HG02642 (cell line): ENCODE measurements around the gene FSCN2.

Experiments used
- ATAC-seq: cut with Tn5 transposase; IDR thresholded peaks from one replicate; pipeline ENCODE4 v1.9.1; 2021; ENCODE audit warnings: mild to moderate bottlenecking; ENCODE audit not compliant: unreplicated experiment, poor library complexity

Gene FSCN2

DNA sequence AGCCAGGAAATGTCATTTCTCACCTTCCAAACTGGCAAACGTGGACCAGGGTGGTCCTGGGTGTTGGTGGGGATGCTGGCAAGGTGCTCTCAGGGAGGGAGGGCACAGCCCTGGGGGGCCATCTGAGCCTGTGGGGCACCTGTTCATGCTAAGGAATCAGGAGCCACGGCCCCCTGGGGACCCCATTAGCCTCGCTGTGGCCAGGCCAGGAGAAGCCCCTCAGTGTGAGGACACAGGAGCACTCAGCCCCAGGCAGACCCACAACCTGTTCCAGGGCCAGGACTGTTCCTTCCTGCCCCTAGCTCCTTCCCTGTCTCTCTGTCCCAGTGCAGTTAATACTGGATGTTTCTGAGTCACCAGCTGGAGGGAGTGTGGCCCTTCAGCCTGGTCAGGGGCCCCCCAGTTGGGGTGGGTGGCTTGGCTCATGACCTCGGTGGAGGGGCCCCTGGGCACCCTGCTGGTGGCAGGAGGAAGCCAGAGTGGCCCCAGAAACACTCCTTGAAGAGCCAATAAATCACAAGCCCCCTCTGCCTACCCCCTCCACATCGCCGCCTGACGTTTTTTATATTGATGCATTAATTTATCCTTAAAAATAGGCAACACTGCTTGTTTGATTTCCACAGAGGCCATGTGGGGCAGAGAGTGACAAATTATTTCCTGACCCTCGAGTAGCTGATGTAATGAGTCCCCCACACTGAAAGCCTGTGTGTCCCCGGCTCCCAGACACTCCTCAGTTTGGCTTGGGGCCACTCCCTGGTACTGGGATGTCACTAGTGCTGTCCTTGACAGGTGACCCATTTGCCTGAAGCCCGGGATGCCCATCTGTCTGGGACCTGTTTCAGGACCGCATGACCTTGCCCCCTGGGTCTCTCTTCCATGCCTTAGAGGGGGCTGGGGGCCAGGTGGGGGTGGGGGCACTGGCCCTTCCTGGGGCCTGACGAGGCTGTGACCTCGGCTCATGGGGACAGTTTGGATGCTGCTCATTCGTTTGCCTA, 37.9 kb upstream of the FSCN2 start:
- ATAC-seq = no peak

DNA sequence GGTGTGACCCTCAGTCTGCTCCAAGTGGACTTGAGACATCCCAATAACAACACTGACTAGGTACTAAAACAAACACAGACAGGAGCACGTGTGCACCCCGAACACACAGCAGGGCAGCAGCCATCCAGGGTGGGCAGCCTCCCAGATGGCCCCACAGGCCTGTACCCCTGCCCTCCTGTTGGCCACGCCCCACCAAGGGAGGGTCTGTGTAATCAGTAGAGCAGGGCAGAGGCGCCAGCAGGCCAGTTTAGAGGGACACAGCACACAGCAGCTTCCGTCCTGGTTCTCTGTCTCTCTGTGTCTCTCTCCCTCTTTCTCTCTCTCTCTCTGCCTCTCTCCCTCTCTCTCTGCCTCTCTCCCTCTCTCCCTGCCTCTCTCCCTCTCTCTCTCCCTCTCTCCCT, 37.0 kb upstream of the FSCN2 start:
- ATAC-seq = no peak

DNA sequence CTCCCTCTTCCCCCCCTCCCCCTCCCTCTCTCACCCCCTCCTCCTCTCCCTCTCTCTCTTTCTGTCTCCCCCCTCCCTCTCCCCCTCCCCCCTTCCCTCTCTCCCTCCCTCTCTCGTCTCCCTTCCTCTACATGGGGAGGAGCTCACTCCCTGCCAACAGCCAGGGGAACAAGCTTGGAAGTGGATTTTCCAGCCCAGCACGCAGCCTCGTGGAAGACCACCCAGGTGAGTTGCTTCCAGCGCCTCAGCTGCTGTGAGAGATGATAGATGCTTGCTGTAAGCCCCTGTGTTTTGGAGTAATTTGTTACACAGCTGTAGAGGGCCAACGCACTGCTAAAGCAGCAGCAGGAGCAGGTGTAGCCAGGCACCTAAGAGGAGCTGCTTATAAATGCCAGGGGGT, 36.4 kb upstream of the FSCN2 start:
- no peak for ATAC-seq

DNA sequence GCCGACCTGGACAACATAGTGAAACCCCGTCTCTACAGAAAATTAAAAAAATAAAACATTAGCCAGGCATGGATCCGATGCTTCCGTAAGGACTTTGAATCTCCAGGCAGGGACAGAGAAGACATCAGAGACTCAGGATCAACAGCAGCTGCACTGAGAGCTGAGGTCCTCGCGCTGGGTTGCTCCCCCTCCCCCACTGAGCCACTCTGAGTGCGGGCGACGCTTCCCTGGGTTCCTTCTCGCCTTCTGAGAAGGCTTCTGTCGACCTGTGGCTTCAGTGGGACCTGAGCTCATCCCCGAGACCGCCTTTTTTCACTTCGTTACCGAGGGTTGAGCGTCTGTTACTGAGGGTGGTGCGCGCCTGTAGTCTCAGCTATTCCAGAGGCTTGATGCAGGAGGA, 36.0 kb upstream of the FSCN2 start:
- ATAC-seq = no peak

DNA sequence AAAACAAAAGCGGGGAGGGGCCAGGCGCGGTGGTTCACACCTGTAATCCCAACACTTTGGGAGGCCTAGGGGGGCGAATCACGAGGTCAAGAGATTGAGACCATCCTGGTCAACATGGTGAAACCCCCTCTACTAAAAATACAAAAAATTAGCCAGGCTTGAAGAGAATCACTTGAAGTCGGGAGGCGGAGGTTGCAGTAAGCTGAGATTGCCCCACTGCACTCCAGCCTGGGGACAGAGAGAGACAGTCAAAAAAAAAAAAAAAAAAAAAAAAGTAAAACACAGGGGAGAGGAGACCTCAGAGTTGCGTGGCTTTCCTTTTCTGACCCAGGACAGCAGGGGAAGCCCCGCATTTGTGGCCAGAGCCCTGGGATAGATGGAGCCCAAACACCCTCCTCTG, 35.5 kb upstream of the FSCN2 start:
- no peak for ATAC-seq

DNA sequence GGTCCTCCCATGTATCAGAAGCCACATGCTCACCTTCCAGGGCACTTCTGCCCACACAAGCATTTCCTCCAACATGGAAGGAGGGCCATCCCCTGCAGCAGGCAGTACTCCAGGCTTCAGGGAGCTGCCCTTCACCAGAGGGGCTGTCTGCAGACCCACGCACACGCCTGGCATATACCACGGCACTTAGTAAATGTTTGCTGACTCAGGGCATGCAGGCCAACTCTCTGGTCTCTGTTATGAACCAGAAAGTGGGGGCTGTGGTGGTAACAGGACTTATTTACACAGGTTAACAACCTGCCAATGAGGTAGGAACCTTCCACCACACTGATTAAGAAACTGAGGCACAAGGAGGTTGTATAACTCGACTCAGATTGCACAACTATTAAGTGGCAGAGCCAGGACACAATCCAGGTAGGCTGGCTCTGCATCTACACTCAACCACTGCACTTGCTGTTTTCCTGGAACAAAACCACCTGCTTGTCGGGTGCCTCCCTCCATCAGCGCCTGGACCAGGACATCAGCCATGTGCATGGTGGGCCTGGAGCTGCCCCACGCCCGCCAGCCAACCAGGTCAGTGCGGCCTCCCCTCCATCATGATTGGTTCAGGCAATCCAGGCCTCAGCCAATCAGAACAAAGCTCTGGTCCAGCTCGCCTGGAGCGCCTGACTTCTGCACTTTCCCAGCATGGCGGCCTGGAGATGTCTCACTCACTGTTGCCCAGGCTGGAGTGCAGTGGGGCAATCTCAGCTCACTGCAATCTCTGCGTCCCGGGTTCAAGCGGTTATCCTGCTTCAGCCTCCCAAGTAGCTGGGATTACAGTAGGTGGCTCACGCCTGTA, 34.8 kb upstream of the FSCN2 start:
- no peak for ATAC-seq

DNA sequence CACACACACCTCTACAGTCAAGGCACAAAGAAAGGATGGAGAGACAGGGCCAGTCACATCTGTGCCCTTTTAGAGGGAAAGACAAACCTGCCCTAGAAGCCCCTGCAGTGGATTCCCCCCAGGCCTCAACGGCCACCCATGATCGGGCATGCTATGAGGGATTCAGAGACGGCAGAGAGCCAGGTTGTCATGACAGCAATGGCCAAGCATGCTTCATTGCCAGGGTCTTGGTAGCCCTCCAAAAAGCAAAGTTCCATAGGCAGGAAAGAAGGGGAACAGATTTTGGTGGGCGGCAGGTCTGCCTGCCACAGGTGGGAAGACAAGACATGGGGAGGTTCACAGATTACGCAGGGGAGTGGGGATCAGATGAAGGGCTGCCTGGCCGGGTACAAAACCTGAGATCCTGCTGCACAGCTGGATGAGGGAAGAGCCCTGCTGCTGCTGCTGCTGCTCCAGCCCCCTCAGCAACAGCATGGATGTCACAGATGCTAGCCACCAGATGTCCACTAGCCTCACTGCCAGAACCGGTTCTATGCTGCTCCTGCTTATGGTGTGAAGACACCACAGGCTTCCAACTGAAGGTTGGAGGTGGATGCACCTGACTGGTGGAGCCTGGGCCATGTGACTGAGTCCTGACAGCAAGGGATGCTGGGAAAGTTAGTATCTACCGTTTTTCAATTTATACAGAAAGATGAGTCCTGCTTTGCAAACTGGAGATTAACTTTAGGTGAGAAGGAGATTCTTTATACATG, 33.4 kb upstream of the FSCN2 start:
- ATAC-seq = no peak

DNA sequence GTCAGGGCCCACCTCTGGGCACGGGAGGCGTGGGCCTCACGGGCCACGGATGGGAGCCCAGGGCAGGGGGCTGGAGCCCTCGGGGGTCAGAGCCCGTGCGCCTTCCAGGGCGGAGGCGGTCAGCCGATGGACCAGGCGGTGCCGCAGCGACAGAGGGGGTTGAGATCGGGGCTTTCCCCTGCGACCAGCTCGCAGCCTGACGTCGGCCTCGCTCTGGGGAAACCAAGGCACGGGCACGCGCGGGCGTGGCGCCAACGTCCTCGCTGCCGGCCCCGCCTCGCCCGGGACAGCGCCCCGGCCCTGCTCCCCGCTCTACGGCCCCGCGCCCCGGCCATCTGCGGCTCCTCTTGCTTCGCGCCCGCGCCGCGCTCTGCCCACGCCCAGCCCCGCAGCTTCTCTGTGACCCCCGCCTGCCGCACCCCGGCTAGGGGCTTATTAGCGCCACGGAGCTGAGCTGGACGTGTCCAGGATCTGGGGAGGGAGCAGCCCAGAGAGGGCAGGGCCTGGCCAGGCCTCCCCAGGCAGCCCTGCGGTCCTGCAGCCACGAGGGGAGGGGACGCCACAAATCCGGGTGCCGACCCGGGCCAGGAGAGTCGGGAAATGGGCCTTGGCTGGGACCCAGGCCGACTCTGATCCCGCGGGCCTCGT, 29.1 kb upstream of the FSCN2 start:
- no peak for ATAC-seq

DNA sequence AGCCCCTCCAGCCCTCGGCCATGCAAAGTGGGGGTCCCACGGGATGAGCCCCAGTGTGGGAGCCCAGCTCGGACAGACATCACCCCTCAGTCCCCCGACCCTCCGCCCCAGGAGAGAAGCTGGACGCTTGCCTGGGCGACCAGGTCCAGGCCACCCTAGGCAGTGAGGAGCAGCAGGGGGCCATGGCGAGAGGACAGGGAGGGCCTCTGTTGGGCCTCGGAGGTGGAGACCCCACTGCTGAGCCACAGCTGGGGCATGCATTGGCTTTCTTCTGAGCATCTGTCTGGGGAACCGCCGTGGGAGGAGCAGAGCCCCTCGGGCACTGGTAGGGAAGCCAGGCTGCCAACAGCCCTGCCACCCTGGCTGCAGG, 28.6 kb upstream of the FSCN2 start:
- no peak for ATAC-seq

DNA sequence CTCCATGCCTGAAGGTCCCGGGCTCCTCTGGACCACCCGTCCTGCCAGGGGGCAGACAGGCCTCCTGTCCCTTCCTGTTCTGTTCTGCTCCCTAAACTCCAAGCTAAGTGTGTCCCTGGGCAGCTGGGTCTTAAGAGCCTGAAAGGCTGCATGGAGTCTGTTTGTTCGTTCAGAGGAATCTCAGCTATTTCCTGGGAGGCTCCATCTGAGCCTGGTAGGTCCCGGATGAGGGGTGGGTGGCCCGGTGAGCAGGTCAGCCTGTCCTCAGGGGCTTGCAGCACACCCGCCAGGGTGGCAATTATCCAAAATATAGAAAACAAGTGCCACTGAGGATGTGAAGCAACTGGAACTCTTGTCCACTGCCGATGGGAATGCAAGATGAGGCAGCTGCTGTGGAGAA, 28.1 kb upstream of the FSCN2 start:
- no peak for ATAC-seq

DNA sequence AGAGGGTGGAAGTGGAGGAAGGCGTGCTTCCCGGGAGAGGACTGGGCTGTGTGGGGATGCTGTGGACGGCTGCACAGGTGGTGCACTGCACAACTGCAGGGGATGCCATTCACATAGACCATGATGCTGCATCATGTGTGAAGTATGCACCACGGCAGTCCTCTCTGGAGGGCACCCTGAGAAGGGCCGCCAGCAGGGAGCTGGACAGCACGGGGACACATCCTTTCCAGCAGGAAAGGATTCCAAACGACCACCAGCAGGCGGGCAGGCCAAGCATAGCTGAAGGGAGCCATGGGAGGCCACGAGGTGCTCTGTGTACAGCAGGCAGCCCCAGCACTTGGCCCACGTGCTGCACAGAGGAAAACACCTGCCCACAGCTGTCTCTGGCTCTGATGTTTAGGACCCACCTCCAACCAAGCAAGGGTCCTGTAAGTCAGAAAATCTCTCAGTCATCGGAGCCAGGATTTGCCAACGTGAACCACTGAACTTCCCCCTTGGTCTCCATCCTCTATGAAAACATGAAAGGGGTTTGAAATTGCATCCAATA, 25.6 kb upstream of the FSCN2 start:
- no peak for ATAC-seq

DNA sequence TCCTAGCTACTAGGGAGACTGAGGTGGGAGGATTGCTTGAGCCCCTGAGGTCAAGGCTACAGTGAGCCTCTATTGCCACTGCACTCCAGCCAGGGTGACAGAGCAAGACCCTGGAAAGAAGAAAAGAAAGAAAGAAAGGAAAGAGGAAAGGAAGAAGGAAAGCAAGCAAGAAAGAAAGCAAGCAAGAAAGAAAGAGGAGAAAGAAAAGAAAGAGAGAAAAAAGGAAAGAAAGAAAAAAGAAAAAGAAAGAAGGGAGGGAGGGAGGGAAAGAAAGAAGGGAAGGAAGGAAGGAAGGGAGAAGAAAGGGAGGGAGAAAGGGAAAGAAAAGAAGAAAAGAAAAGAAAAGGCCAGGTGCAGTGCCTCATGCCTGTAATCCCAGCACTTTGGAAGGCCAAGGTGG, 24.6 kb upstream of the FSCN2 start:
- no peak for ATAC-seq

DNA sequence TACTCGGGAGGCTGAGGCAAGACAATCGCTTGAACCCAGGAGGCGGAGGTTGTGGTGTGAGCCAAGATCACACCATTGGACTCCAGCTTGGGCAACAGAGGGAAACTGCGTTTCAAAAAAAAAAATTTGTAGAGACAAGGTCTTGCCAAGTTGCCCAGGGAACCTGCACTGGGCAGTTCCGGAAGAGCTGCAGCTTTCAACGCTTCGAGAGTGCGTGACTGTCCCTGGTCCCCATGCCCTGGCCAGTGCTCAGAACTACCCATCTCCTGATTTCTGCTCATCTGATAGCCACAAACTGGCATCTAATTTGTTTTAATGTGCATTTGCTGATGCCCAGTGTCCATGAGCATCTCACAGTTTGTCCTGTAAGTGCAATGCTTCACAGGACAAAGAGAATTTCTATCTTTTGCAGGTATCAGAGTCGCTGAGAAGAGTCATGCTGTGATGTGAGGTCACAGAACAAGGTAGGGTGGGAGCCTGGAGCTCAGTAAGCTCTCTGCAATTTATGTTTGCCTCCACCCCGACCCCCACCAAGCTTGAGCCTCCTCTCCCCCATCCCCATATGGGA, 19.5 kb upstream of the FSCN2 start:
- no peak for ATAC-seq

DNA sequence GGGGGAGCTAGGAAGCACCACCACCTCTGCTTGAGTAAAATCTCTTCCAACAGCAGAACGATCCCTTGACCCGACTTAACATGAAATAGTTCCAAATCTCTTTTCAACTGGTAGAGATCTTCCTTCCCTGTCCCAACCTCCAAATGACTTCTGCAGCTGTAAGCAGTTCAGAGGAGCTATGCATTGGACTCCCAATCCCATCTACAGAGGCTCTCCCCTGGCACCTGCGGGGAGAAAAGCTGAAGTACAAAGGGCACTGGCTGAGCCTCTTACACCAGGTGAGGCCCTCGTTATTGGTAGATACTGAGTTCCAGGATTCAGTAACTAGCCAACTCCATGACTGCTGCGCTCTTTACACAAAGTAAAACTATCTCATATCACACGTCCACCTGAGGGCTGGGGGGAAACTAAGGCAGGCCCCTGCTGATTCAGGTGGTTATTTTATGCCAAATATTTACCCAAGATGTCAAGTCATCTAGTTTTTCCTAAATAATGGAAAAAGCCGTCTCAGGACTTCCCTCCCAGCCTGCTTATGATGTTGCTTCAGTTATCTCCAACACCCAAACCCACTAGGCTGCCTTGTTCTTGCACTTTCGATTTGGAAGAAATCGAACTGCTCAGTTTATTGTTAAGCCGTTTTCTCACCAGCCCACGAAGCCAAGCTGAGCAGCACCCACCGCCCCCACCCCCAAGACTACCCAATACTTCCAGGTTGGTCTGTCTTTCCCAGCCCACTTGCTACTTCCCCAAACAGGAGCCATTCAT, 18.8 kb upstream of the FSCN2 start:
- ATAC-seq = no peak

DNA sequence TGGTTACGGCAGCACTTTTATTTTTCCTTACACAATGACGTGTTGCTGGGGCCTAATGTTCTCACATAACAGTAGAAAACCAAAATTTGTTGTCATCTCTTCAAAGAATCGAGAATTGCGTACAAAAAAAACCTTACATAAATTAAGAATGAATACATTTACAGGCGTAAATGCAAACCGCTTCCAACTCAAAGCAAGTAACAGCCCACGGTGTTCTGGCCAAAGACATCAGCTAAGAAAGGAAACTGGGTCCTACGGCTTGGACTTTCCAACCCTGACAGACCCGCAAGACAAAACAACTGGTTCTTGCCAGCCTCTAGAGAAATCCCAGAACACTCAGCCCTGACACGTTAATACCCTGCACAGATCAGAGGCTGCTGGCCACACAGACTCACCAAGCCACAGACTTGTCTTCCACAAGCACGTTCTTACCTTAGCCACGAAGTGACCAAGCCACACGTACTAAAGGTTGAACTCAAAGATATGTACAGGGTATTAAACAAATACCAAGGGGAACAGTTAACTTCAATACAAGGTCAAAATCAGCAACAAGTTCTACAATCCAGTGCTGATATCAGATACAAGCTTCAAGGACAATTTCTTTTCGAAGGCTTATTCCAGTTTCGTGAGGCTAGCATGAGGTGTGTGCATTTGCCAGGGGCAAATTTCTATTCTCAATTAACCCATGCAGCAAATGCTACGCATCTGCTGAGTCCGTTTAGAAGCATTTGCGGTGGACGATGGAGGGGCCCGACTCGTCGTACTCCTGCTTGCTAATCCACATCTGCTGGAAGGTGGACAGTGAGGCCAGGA, 18.0 kb upstream of the FSCN2 start:
- ATAC-seq = no peak

DNA sequence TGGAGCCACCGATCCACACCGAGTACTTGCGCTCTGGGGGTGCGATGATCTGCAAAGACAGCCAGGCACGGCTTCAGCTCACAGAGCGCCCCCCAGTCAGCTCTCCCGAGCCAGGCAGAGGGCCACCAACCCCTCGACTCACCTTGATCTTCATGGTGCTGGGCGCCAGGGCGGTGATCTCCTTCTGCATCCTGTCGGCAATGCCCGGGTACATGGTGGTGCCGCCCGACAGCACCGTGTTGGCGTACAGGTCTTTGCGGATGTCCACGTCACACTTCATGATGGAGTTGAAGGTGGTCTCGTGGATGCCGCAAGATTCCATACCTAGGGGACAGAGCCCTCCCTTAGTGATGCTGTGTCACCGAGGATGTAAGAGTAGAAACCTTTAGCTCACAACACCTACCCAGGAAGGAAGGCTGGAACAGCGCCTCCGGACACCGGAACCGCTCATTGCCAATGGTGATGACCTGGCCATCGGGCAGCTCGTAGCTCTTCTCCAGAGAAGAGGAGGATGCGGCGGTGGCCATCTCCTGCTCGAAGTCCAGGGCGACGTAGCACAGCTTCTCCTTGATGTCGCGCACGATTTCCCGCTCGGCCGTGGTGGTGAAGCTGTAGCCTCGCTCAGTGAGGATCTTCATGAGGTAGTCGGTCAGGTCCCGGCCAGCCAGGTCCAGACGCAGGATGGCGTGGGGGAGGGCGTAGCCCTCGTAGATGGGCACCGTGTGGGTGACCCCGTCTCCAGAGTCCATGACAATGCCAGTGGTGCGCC, 17.2 kb upstream of the FSCN2 start:
- no peak for ATAC-seq

DNA sequence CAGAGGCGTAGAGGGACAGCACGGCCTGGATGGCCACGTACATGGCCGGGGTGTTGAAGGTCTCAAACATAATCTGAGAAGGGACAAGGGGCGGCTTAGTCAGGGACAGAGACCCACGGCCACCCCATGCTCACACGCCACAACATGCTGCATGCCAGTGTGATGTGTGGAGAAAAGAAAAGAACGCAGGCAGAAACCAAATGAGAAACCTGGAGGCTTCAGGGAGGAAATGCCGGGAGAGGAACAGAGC, 16.7 kb upstream of the FSCN2 start:
- ATAC-seq = no peak
